SK-N-SH (cell line): Measurements from ENCODE around the gene RAD51B.

Source experiments
- CTCF ChIP-seq: fragments of 200-600 bp; sonication (generic); IDR thresholded peaks from 2 replicates; pipeline ENCODE4 v1.6.1; 2017; ENCODE audit warnings: antibody characterized with exemption, mild to moderate bottlenecking, moderate library complexity
- PBX3 ChIP-seq: IDR thresholded peaks from 2 replicates; pipeline ENCODE4; 2012
- TEAD4 ChIP-seq: IDR thresholded peaks from 2 replicates; pipeline ENCODE4 v1.4.0; 2012; ENCODE audit warnings: mild to moderate bottlenecking, borderline replicate concordance; ENCODE audit not compliant: insufficient read depth
- USF2 ChIP-seq: fragments of 150-350 bp; IDR thresholded peaks from 2 replicates; pipeline ENCODE4 v1.6.1; 2017; ENCODE audit warnings: antibody characterized with exemption, low read length, low read depth, borderline replicate concordance

- 0 out of 2 replicates have a peak, but pooled peaks have one; percentile 10 for TF ChIP-seq TEAD4
- no peak for TF ChIP-seq CTCF
- TF ChIP-seq USF2: no peak
- peak; percentile 52; the same call in 1 of the 2 replicates for TF ChIP-seq PBX3
Measured at GRCh38 chr14:68246074-68246785, 426.7 kb downstream of the RAD51B start.
